Stimulated activated CD4-positive, alpha-beta T cell treated with anti-CD3 and anti-CD28 coated beads, Interleukin-4, amount 100 ng/mL, for 24 hours (primary cell): ENCODE measurements around the gene AKAP13.

Experiments used
- DNase-seq: peaks from one replicate; pipeline ENCODE4 v3.0.0-alpha.2; 2020

The AKAP13 gene

GRCh38 chr15:85389772-85390171, 9.4 kb downstream of the AKAP13 start:
- no peak for DNase-seq

GRCh38 chr15:85393210-85393609, 12.8 kb downstream of the AKAP13 start:
- no peak for DNase-seq

GRCh38 chr15:85394554-85395333, 14.3 kb downstream of the AKAP13 start:
- DNase-seq: no peak

- no peak for DNase-seq
Observed at GRCh38 chr15:85396554-85396953, 16.2 kb downstream of the AKAP13 start.

GRCh38 chr15:85397151-85397550, 16.7 kb downstream of the AKAP13 start:
- DNase-seq: no peak

- no peak for DNase-seq
Observed at GRCh38 chr15:85397926-85398325, 17.5 kb downstream of the AKAP13 start.

GRCh38 chr15:85398822-85399221, 18.4 kb downstream of the AKAP13 start:
- DNase-seq: no peak

GRCh38 chr15:85399627-85400026, 19.2 kb downstream of the AKAP13 start:
- no peak for DNase-seq

- no peak for DNase-seq
Observed at GRCh38 chr15:85400606-85401005, 20.2 kb downstream of the AKAP13 start.

GRCh38 chr15:85401108-85401774, 20.8 kb downstream of the AKAP13 start:
- DNase-seq: no peak

GRCh38 chr15:85402195-85402881, 21.9 kb downstream of the AKAP13 start:
- DNase-seq: no peak

- no peak for DNase-seq
Observed at GRCh38 chr15:85403745-85404144, 23.3 kb downstream of the AKAP13 start.

- DNase-seq: no peak
Observed at GRCh38 chr15:85404176-85404917, 23.9 kb downstream of the AKAP13 start.

GRCh38 chr15:85404918-85405866, 24.8 kb downstream of the AKAP13 start:
- DNase-seq: no peak

GRCh38 chr15:85406916-85407315, 26.5 kb downstream of the AKAP13 start:
- no peak for DNase-seq

GRCh38 chr15:85407421-85408269, 27.2 kb downstream of the AKAP13 start:
- peak; percentile 58 for DNase-seq

- peak; percentile 62 for DNase-seq
Observed at GRCh38 chr15:85408270-85408746, 27.9 kb downstream of the AKAP13 start.

GRCh38 chr15:85412066-85412465, 31.7 kb downstream of the AKAP13 start:
- no peak for DNase-seq

GRCh38 chr15:85412956-85413854, 32.8 kb downstream of the AKAP13 start:
- peak; percentile 83 for DNase-seq

- no peak for DNase-seq
Observed at GRCh38 chr15:85414037-85414436, 33.6 kb downstream of the AKAP13 start.
